ENCODE measurements around the gene CARHSP1. TPM values are rescaled to one million over a fixed set of nuclear protein-coding genes. Genes with fewer than 3 reads are reported as not detected.

CARHSP1 gene
- total RNA-seq, 1 experiment from 2014 or later: 79.7 TPM

DNA sequence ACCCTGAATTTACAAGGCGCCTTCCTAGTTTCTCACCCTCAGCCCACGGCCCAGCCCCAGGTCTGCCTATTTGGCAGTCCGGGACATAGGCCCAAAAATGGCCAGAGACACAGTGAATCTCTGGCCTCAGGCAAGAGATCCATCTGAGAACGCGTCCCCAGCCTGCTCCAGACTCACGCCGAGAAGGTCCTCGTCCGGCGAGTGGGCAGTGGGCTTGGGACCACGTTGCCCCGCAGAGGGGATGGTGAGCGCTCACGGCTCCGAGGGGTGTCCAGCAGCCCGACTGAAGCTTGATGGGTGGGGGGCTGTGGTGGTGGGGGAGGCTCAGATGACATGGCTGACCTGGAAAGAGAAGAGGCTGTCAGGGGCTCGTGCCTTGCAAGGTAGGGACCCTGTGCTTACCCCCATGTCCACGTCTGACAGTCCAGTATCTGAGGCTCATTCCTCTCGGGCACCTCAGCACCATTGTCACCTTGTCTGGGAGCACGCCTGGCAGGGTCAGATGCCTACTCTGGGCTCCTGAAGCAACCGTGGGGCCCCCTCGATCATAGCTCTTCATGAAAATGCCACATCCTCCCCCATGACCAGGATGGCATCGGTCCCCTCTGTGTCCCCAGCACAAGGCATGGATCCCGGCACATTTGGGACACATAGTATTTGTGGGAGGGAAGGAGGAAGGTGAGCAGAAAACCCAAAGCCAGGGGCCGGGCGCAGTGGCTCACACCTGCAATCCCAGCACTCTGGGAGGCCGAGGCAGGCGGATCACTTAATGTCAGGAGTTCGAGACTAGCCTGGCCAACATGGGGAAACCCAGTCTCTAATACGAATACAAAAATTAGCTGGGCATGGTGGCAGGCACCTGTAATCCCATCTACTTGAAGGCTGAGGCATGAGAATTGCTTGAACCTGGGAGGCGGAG is 9.6 kb downstream of the CARHSP1 start:
- Histone ChIP-seq H4K20me1 (ENCODE audit: insufficient read depth) (no peaks in the 10 kb centered on the region; the same call in 1 of the 2 replicates), H3K4me3 (replicated peaks in 1 of 2; ENCODE audit: low read depth in 1 of 2, low read length in 2 of 2) (no peak overlapping the region), H3K36me3 (ENCODE audit: control insufficient read depth in 1 of 2, insufficient read depth in 2 of 2, low read length in 2 of 2) (peaks cover 20 to 28% of the 10 kb centered on the region in 2 experiments), H3K9me3 (ENCODE audit: control insufficient read depth in 1 of 2, insufficient read depth in 1 of 2, low read depth in 1 of 2, low read length in 2 of 2) (no peaks in the 10 kb centered on the region), H3K4me2 (ENCODE audit: low read length) (no peak overlapping the region), H3K9me2 (ENCODE audit: insufficient read depth) (no peaks in the 10 kb centered on the region), H3K27me3 (ENCODE audit: insufficient read depth, low read length) (no peaks in the 10 kb centered on the region), H2AFZ (ENCODE audit: low read depth, low read length, poor library complexity, severe bottlenecking) (no peak overlapping the region), H3K9ac (ENCODE audit: low read length) (no peak overlapping the region), H3K79me2 (ENCODE audit: insufficient read depth, low read length) (peaks cover 58% of the 10 kb centered on the region), H3K27ac (ENCODE audit: low read depth, low read length) (no peak overlapping the region; the same call in 1 of the 2 replicates), H3K4me1 (ENCODE audit: control insufficient read depth in 1 of 2, insufficient read depth in 2 of 2, low read length in 2 of 2) (peaks cover 16 to 17% of the 10 kb centered on the region in 2 experiments)
- DNase-seq (ENCODE audit: low read depth, low spot score): no peak
- ChIA-PET POLR2A (interaction anchor here (1.8 kb wide), 1 partner anchor 9 kb away, joined by 5 read pairs; the partner anchor contains the start of gene CARHSP1), CTCF (no interaction called here), RAD21 (ENCODE audit: low non-redundant PET in 1 of 2, low total read pairs in 2 of 2, uncharacterized antibody in 2 of 2, unreplicated experiment in 2 of 2) (no interaction called here)
- no TSS peak for BruUV-seq (replicated peaks)
- TF ChIP-seq, protein P1, sequence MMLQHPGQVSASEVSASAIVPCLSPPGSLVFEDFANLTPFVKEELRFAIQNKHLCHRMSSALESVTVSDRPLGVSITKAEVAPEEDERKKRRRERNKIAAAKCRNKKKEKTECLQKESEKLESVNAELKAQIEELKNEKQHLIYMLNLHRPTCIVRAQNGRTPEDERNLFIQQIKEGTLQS (IDR thresholded peaks at IDR 0.05): no peak
- TF ChIP-seq CEBPB (IDR thresholded peaks at IDR 0.05; ENCODE audit: low read depth): no peak
- no peak for TF ChIP-seq EZH2 (IDR thresholded peaks at IDR 0.05)
- TF ChIP-seq SP1 (IDR thresholded peaks at IDR 0.05; ENCODE audit: low read depth): no peak
- TF ChIP-seq ZNF274 (IDR thresholded peaks at IDR 0.05; ENCODE audit: low read depth, low read length): no peak
- no peak for TF ChIP-seq ELF1 (IDR thresholded peaks at IDR 0.05; ENCODE audit: borderline replicate concordance, low read depth)
- no peak; the same call in 1 of the 2 replicates for TF ChIP-seq POLR2AphosphoS5 (IDR thresholded peaks at IDR 0.05; ENCODE audit: low read depth, low read length)
- TF ChIP-seq, protein P2, sequence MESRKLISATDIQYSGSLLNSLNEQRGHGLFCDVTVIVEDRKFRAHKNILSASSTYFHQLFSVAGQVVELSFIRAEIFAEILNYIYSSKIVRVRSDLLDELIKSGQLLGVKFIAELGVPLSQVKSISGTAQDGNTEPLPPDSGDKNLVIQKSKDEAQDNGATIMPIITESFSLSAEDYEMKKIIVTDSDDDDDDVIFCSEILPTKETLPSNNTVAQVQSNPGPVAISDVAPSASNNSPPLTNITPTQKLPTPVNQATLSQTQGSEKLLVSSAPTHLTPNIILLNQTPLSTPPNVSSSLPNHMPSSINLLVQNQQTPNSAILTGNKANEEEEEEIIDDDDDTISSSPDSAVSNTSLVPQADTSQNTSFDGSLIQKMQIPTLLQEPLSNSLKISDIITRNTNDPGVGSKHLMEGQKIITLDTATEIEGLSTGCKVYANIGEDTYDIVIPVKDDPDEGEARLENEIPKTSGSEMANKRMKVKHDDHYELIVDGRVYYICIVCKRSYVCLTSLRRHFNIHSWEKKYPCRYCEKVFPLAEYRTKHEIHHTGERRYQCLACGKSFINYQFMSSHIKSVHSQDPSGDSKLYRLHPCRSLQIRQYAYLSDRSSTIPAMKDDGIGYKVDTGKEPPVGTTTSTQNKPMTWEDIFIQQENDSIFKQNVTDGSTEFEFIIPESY (IDR thresholded peaks at IDR 0.05; ENCODE audit: extremely low read depth, insufficient replicate concordance, low read length): no peak
- no peak for TF ChIP-seq SRF (IDR thresholded peaks at IDR 0.05; ENCODE audit: low read depth)
- TF ChIP-seq, protein P3, sequence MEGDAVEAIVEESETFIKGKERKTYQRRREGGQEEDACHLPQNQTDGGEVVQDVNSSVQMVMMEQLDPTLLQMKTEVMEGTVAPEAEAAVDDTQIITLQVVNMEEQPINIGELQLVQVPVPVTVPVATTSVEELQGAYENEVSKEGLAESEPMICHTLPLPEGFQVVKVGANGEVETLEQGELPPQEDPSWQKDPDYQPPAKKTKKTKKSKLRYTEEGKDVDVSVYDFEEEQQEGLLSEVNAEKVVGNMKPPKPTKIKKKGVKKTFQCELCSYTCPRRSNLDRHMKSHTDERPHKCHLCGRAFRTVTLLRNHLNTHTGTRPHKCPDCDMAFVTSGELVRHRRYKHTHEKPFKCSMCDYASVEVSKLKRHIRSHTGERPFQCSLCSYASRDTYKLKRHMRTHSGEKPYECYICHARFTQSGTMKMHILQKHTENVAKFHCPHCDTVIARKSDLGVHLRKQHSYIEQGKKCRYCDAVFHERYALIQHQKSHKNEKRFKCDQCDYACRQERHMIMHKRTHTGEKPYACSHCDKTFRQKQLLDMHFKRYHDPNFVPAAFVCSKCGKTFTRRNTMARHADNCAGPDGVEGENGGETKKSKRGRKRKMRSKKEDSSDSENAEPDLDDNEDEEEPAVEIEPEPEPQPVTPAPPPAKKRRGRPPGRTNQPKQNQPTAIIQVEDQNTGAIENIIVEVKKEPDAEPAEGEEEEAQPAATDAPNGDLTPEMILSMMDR (IDR thresholded peaks at IDR 0.05 in 2 of 3, conservative IDR thresholded peaks at IDR 0.05 in 1 of 3; ENCODE audit: borderline replicate concordance in 1 of 3, insufficient read depth in 1 of 3, low read depth in 2 of 3, low read length in 2 of 3): no peak
- no peak for TF ChIP-seq SIN3A (IDR thresholded peaks at IDR 0.05; ENCODE audit: low read depth)
- TF ChIP-seq TCF7L2 (IDR thresholded peaks at IDR 0.05; ENCODE audit: borderline replicate concordance, extremely low read depth, insufficient read depth, insufficient read length): no peak
- TF ChIP-seq CBX3 (IDR thresholded peaks at IDR 0.05; ENCODE audit: low read depth): no peak
- TF ChIP-seq RAD21 (IDR thresholded peaks at IDR 0.05; ENCODE audit: low read depth): no peak
- TF ChIP-seq YY1 (IDR thresholded peaks at IDR 0.05; ENCODE audit: extremely low read depth, insufficient replicate concordance, low read depth, low read length): no peak
- TF ChIP-seq, protein P4, sequence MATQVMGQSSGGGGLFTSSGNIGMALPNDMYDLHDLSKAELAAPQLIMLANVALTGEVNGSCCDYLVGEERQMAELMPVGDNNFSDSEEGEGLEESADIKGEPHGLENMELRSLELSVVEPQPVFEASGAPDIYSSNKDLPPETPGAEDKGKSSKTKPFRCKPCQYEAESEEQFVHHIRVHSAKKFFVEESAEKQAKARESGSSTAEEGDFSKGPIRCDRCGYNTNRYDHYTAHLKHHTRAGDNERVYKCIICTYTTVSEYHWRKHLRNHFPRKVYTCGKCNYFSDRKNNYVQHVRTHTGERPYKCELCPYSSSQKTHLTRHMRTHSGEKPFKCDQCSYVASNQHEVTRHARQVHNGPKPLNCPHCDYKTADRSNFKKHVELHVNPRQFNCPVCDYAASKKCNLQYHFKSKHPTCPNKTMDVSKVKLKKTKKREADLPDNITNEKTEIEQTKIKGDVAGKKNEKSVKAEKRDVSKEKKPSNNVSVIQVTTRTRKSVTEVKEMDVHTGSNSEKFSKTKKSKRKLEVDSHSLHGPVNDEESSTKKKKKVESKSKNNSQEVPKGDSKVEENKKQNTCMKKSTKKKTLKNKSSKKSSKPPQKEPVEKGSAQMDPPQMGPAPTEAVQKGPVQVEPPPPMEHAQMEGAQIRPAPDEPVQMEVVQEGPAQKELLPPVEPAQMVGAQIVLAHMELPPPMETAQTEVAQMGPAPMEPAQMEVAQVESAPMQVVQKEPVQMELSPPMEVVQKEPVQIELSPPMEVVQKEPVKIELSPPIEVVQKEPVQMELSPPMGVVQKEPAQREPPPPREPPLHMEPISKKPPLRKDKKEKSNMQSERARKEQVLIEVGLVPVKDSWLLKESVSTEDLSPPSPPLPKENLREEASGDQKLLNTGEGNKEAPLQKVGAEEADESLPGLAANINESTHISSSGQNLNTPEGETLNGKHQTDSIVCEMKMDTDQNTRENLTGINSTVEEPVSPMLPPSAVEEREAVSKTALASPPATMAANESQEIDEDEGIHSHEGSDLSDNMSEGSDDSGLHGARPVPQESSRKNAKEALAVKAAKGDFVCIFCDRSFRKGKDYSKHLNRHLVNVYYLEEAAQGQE (IDR thresholded peaks at IDR 0.05; ENCODE audit: low read depth): no peak
- TF ChIP-seq, protein P5, sequence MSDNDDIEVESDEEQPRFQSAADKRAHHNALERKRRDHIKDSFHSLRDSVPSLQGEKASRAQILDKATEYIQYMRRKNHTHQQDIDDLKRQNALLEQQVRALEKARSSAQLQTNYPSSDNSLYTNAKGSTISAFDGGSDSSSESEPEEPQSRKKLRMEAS (IDR thresholded peaks at IDR 0.05): no peak
- no peak for ATAC-seq
- intact Hi-C loops (cut with micrococcal nuclease): no loop called here
